ENCODE results near the gene KIAA0753.

The KIAA0753 gene

DNA sequence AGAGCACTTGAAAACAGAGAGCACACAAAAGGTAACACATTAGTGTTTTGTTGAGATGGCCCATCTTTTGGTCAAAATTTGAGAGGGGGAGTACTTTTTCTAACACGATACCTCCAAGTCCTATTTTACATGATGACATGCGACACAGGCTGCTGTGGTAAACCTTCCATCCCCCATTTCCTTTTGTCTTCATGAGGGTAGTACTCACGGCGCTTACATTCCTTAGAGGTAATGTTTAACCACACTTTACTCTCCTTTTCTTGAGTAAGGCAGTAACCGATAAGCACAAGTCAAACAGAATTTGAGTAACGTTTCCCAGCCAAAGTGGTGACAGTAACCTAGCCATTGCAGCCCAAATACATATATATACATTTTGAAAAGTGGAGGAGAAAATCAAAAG is 48.3 kb downstream of the KIAA0753 start:
- peak overlapping the region; percentile 30; the same call in 1 of the 2 replicates for H3K27ac ChIP-seq (ENCODE audit: low read depth, low read length)
- no peak overlapping the region for H3K4me3 ChIP-seq (ENCODE audit: low read length)
- H3K9me3 ChIP-seq (ENCODE audit: insufficient read depth, low read depth, low read length) = no peaks in the 10 kb centered on the region
- peaks cover 91% of the 10 kb centered on the region for H3K36me3 ChIP-seq (ENCODE audit: insufficient read depth, low read length)
- H3K9ac ChIP-seq (ENCODE audit: low read depth, low read length) = peak overlapping the region; percentile 39; the same call in 1 of the 2 replicates
- no peaks in the 10 kb centered on the region for H3K27me3 ChIP-seq (ENCODE audit: insufficient read depth, low read length)
- 70% methylated on average over 6 of the region's 6 CpGs for WGBS
- no peaks in the 10 kb centered on the region for H3K4me1 ChIP-seq (ENCODE audit: insufficient read depth, low read length)

- Histone ChIP-seq H3K4me3 (ENCODE audit: low read length) (no peak overlapping the region), H3K27ac (ENCODE audit: low read depth, low read length) (peak overlapping the region; percentile 30; the same call in 1 of the 2 replicates), H3K36me3 (ENCODE audit: insufficient read depth, low read length) (peaks cover 90% of the 10 kb centered on the region), H3K4me1 (ENCODE audit: insufficient read depth, low read length) (no peaks in the 10 kb centered on the region), H3K27me3 (ENCODE audit: insufficient read depth, low read length) (no peaks in the 10 kb centered on the region), H3K9ac (ENCODE audit: low read depth, low read length) (peak overlapping the region; percentile 39; the same call in 1 of the 2 replicates), H3K9me3 (ENCODE audit: insufficient read depth, low read depth, low read length) (no peaks in the 10 kb centered on the region)
- 89% methylated on average over 7 of the region's 7 CpGs for WGBS
Measured at GRCh38 chr17:6591599-6592158, 48.8 kb downstream of the KIAA0753 start.

DNA sequence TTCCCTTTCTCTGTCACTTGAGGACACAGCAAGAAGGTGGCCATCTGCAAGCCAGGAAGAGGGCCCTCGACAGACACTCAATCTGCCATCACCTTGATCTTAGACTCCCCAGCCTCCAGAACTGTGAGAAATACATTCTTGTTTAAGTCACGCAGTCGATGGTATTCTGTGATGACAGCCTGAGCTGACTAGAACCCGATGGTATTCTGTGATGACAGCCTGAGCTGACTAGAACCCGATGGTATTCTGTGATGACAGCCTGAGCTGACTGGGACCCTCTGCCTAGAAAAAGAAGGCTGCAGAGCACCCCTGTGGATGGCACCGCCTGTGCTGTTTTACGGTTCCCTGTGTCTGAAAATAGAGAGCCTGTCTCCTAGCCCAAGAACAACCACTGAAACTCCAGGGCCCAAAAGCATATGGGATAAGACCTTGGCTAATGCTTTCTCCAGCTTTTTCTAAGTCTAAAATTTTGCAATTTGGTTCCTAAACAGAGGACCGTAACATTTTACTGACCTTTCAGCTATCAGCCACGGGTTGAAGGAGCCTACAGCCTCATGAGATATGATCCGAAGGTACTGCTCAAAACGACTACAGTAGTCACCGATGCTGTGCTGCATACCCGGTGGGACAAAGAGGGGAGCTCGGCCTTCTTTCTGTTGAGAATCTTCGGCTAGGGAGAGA is 51.1 kb downstream of the KIAA0753 start:
- no peak overlapping the region for H3K27ac ChIP-seq (ENCODE audit: low read depth, low read length)
- WGBS = 93% methylated on average over 15 of the region's 15 CpGs

DNA sequence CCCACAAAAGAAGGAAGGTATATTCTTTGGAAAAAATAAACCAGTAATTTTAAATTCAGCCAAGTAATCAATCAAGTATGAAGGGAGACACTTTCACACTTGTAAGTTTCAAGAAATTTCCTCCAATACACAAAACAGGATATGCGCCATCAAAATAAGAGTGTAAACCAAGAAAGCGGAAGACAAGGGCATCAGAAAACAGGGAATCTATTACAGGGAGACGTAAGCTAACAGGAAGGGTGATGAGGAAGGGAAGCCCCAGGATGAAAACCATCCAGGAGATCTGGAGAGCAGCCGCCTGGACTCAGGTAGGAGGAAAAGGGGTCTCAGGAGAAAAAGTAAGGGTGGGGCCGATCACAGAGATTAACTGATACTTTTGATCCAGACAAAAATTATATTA is 52.3 kb downstream of the KIAA0753 start:
- Histone ChIP-seq H3K36me3 (ENCODE audit: insufficient read depth, low read length) (peaks cover 92% of the 10 kb centered on the region), H3K9ac (ENCODE audit: low read depth, low read length) (no peak overlapping the region), H3K4me1 (ENCODE audit: insufficient read depth, low read length) (no peaks in the 10 kb centered on the region), H3K4me3 (ENCODE audit: low read length) (no peak overlapping the region), H3K9me3 (ENCODE audit: insufficient read depth, low read depth, low read length) (peaks cover 2% of the 10 kb centered on the region; the same call in 1 of the 2 replicates), H3K27ac (ENCODE audit: low read depth, low read length) (no peak overlapping the region), H3K27me3 (ENCODE audit: insufficient read depth, low read length) (no peaks in the 10 kb centered on the region)
- WGBS = 95% methylated on average over 5 of the region's 5 CpGs

More for the DNA sequence above, 51.1 kb downstream of the KIAA0753 start:
- H3K4me1 ChIP-seq (ENCODE audit: insufficient read depth, low read length) = no peaks in the 10 kb centered on the region
- no peaks in the 10 kb centered on the region for H3K27me3 ChIP-seq (ENCODE audit: insufficient read depth, low read length)
- H3K9me3 ChIP-seq (ENCODE audit: insufficient read depth, low read depth, low read length) = no peaks in the 10 kb centered on the region; the same call in 1 of the 2 replicates
- H3K9ac ChIP-seq (ENCODE audit: low read depth, low read length) = no peak overlapping the region
- H3K4me3 ChIP-seq (ENCODE audit: low read length) = no peak overlapping the region
- H3K36me3 ChIP-seq (ENCODE audit: insufficient read depth, low read length) = peaks cover 90% of the 10 kb centered on the region

GRCh38 chr17:6587310-6587709 is 53.2 kb downstream of the KIAA0753 start:
- WGBS = 99% methylated on average over 4 of the region's 4 CpGs

GRCh38 chr17:6583411-6583810 is 57.1 kb downstream of the KIAA0753 start:
- peaks cover 77% of the 10 kb centered on the region for H3K36me3 ChIP-seq (ENCODE audit: insufficient read depth, low read length)
- peaks cover 9% of the 10 kb centered on the region; the same call in 1 of the 2 replicates for H3K9me3 ChIP-seq (ENCODE audit: insufficient read depth, low read depth, low read length)
- WGBS = 95% methylated on average over 4 of the region's 4 CpGs
- H3K9ac ChIP-seq (ENCODE audit: low read depth, low read length) = no peak overlapping the region
- H3K27me3 ChIP-seq (ENCODE audit: insufficient read depth, low read length) = no peaks in the 10 kb centered on the region
- H3K4me3 ChIP-seq (ENCODE audit: low read length) = no peak overlapping the region
- no peaks in the 10 kb centered on the region for H3K4me1 ChIP-seq (ENCODE audit: insufficient read depth, low read length)
- no peak overlapping the region for H3K27ac ChIP-seq (ENCODE audit: low read depth, low read length)

More at GRCh38 chr17:6587310-6587709, 53.2 kb downstream of the KIAA0753 start:
- Histone ChIP-seq H3K9me3 (ENCODE audit: insufficient read depth, low read depth, low read length) (peaks cover 9% of the 10 kb centered on the region; the same call in 1 of the 2 replicates), H3K4me1 (ENCODE audit: insufficient read depth, low read length) (no peaks in the 10 kb centered on the region), H3K36me3 (ENCODE audit: insufficient read depth, low read length) (peaks cover 96% of the 10 kb centered on the region), H3K9ac (ENCODE audit: low read depth, low read length) (no peak overlapping the region), H3K27me3 (ENCODE audit: insufficient read depth, low read length) (no peaks in the 10 kb centered on the region), H3K27ac (ENCODE audit: low read depth, low read length) (no peak overlapping the region), H3K4me3 (ENCODE audit: low read length) (no peak overlapping the region)

DNA sequence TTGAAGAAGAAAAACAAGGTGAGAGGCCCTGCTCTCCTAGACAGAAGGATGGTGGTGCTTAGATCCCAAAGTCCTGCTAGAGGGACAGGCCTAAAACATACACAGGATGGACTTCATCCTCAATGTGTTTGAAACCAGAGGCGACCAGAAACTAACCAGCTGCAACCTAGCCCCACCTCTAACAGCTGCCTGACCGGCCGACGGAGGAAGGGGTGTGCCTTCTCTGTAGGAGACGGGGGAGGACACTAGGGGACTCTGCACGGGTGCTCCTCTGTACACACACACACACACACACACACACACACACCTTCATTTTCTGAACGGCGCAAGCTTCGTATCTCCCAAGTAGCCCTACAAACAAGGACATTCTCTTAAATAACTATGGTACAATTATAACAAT is 59.9 kb downstream of the KIAA0753 start:
- 94% methylated on average over 6 of the region's 9 CpGs for WGBS
- Histone ChIP-seq H3K4me3 (ENCODE audit: low read length) (no peak overlapping the region), H3K9ac (ENCODE audit: low read depth, low read length) (no peak overlapping the region), H3K27ac (ENCODE audit: low read depth, low read length) (no peak overlapping the region), H3K36me3 (ENCODE audit: insufficient read depth, low read length) (peaks cover 66% of the 10 kb centered on the region), H3K4me1 (ENCODE audit: insufficient read depth, low read length) (no peaks in the 10 kb centered on the region), H3K27me3 (ENCODE audit: insufficient read depth, low read length) (no peaks in the 10 kb centered on the region), H3K9me3 (ENCODE audit: insufficient read depth, low read depth, low read length) (peaks cover 9% of the 10 kb centered on the region; the same call in 1 of the 2 replicates)

DNA sequence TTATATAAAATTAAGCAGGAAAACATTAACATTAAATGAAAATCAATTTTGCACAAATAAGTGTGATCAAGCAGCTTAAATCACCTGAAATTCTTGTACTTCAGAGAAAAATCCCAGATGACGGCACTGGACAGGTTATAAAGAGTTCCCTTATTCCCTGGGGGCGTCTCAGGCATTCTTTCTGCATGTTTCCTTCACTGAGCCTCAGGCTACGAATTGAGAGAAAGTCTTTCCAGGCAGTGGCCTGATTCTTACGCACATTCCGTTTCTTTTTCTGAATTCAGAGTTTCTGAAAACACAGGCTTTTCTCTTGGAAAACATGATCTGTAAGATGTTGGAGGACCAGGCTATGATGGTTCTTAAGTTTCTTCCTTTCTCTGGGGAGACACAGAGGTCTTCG is 62.0 kb downstream of the KIAA0753 start:
- H3K27me3 ChIP-seq (ENCODE audit: insufficient read depth, low read length) = no peaks in the 10 kb centered on the region
- no peak overlapping the region for H3K9ac ChIP-seq (ENCODE audit: low read depth, low read length)
- WGBS = 87% methylated on average over 6 of the region's 6 CpGs
- H3K4me3 ChIP-seq (ENCODE audit: low read length) = no peak overlapping the region
- no peak overlapping the region for H3K27ac ChIP-seq (ENCODE audit: low read depth, low read length)
- H3K4me1 ChIP-seq (ENCODE audit: insufficient read depth, low read length) = peaks cover 7% of the 10 kb centered on the region; the same call in 1 of the 2 replicates
- peaks cover 45% of the 10 kb centered on the region for H3K36me3 ChIP-seq (ENCODE audit: insufficient read depth, low read length)
- peaks cover 9% of the 10 kb centered on the region; the same call in 1 of the 2 replicates for H3K9me3 ChIP-seq (ENCODE audit: insufficient read depth, low read depth, low read length)

GRCh38 chr17:6577686-6578263 is 62.7 kb downstream of the KIAA0753 start:
- 87% methylated on average over 5 of the region's 7 CpGs for WGBS
- Histone ChIP-seq H3K27ac (ENCODE audit: low read depth, low read length) (no peak overlapping the region), H3K4me3 (ENCODE audit: low read length) (no peak overlapping the region), H3K9me3 (ENCODE audit: insufficient read depth, low read depth, low read length) (peaks cover 3% of the 10 kb centered on the region; the same call in 1 of the 2 replicates), H3K36me3 (ENCODE audit: insufficient read depth, low read length) (peaks cover 38% of the 10 kb centered on the region), H3K27me3 (ENCODE audit: insufficient read depth, low read length) (no peaks in the 10 kb centered on the region), H3K4me1 (ENCODE audit: insufficient read depth, low read length) (peaks cover 7% of the 10 kb centered on the region; the same call in 1 of the 2 replicates), H3K9ac (ENCODE audit: low read depth, low read length) (no peak overlapping the region)

DNA sequence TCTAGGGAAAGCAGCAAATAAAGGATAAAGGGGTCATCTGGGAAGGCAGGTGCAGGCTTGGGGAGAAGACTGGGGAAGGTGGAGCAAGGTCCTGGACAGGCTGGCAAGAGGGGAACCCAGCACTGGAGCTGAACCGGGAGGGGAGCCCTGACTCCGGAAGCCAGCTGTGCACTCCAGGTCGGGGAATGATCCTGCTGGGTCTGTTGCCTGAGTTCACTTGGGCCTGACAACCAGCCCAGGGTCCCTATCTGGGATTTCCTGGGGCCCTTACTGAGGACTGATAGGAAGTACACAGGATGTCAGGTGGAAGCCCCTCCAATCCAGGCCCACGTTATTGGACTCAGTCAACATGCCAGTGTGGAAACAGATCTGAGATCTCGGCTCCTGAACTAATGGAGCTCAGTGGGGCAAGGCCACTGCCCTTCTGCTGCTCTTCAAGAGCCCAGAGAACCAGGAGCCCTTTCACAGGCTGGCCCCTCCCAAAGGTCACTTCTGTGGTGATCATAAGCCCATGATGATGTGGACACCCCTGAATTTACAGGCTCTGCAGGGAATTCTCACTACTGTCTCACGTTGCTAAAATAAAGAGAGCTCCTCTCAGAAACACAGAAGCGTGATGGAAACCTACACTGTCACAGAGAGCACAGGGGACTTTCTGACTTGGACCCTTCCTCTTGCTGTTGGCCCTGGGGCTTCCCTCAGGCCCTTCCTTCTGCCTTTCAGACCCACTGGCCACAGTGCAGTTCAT is 64.3 kb downstream of the KIAA0753 start:
- Histone ChIP-seq H3K9ac (ENCODE audit: low read depth, low read length) (no peak overlapping the region), H3K27ac (ENCODE audit: low read depth, low read length) (no peak overlapping the region), H3K36me3 (ENCODE audit: insufficient read depth, low read length) (peaks cover 22% of the 10 kb centered on the region), H3K4me1 (ENCODE audit: insufficient read depth, low read length) (peaks cover 7% of the 10 kb centered on the region; the same call in 1 of the 2 replicates), H3K4me3 (ENCODE audit: low read length) (no peak overlapping the region), H3K27me3 (ENCODE audit: insufficient read depth, low read length) (no peaks in the 10 kb centered on the region), H3K9me3 (ENCODE audit: insufficient read depth, low read depth, low read length) (no peaks in the 10 kb centered on the region)
- 96% methylated on average over 7 of the region's 7 CpGs for WGBS
